ENCODE data around the gene UGT8.

The UGT8 gene

DNA sequence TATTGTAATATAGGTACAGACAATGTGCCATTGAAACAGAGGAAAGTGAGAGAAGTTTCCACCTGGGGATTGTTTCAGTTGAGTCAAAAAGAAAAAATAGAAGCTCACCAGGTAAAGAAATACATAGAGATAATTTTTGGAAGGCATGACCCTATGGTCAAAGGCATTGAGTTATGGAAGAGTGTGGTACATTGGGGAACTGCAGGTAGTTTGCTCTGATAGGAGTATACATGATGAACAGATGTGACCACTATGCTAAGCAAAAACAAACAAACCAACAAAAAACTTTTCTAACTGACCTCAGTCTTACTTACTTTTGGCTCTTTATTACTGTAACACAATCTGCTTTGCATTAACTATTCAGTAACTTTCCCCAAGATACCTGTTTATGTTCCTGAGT is 85.9 kb downstream of the UGT8 start:
- Histone ChIP-seq H2AFZ (ENCODE audit: low read length) (no peak overlapping the region), H2AK5ac (ENCODE audit: low read depth, low read length) (no peak overlapping the region), H4K8ac (ENCODE audit: low read depth, low read length) (no peak overlapping the region), H2BK15ac (ENCODE audit: low read length) (no peak overlapping the region), H2BK12ac (ENCODE audit: low read length) (no peak overlapping the region), H3K14ac (ENCODE audit: low read length) (no peak overlapping the region), H3K4me3 (ENCODE audit: low read length in 2 of 2) (no peak overlapping the region), H3K23ac (ENCODE audit: low read depth, low read length, poor library complexity) (no peak overlapping the region), H3K36me3 (replicated peaks in 1 of 2; ENCODE audit: control insufficient read depth in 2 of 2, insufficient read depth in 2 of 2, low read length in 2 of 2) (no peaks in the 10 kb centered on the region), H3K79me1 (ENCODE audit: low read depth, low read length) (no peaks in the 10 kb centered on the region), H2BK5ac (ENCODE audit: low read length) (no peak overlapping the region), H2BK120ac (ENCODE audit: low read depth, low read length) (no peak overlapping the region), H4K91ac (ENCODE audit: low read depth, low read length, poor library complexity) (no peak overlapping the region), H3K27ac (replicated peaks; ENCODE audit: low read length) (no peak overlapping the region), H3K9me3 (replicated peaks in 1 of 2; ENCODE audit: control insufficient read depth in 2 of 2, insufficient read depth in 1 of 2, low read depth in 1 of 2, low read length in 2 of 2) (no peaks in the 10 kb centered on the region), H3K9ac (ENCODE audit: low read depth, low read length, poor library complexity) (no peak overlapping the region), H3K4me2 (ENCODE audit: insufficient read depth, low read length, poor library complexity, severe bottlenecking) (no peak overlapping the region), H3K27me3 (ENCODE audit: control insufficient read depth in 3 of 3, insufficient read depth in 3 of 3, low read depth in 1 of 3, low read length in 3 of 3) (no peaks in the 10 kb centered on the region), H3K4me1 (ENCODE audit: control insufficient read depth in 2 of 2, insufficient read depth in 1 of 2, low read depth in 1 of 2, low read length in 2 of 2) (no peaks in the 10 kb centered on the region), H3K4ac (ENCODE audit: low read length) (no peak overlapping the region), H3K18ac (ENCODE audit: low read length) (no peak overlapping the region)
- no peak for DNase-seq (ENCODE audit: low spot score)

DNA sequence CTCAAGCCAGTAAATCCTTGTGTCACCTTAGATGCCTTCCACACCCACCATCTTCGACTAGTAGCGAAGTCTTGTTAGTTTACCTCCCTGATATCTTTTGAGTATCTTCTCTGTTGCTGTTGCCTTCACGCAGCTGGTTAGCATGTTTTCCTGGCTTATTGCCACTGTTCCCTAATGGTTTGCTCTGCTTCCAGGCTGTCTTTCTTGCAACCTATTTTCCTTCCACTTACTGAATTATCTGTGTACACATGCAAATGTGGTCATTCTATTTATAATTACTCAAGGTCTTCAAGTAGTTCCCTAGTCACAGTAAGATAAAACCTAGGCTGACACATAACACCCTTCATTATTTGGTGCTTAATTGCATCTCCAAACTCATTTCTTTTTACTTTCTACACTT is 89.5 kb downstream of the UGT8 start:
- Histone ChIP-seq H2BK12ac (ENCODE audit: low read length) (no peak overlapping the region), H3K4ac (ENCODE audit: low read length) (no peak overlapping the region), H2AK5ac (ENCODE audit: low read depth, low read length) (no peak overlapping the region), H2BK15ac (ENCODE audit: low read length) (no peak overlapping the region), H4K8ac (ENCODE audit: low read depth, low read length) (no peak overlapping the region), H4K91ac (ENCODE audit: low read depth, low read length, poor library complexity) (no peak overlapping the region), H3K4me3 (ENCODE audit: low read length in 2 of 2) (no peak overlapping the region), H2AFZ (ENCODE audit: low read length) (no peak overlapping the region), H3K18ac (ENCODE audit: low read length) (no peak overlapping the region), H3K4me2 (ENCODE audit: insufficient read depth, low read length, poor library complexity, severe bottlenecking) (no peak overlapping the region), H2BK5ac (ENCODE audit: low read length) (no peak overlapping the region), H3K9me3 (replicated peaks in 1 of 2; ENCODE audit: control insufficient read depth in 2 of 2, insufficient read depth in 1 of 2, low read depth in 1 of 2, low read length in 2 of 2) (no peaks in the 10 kb centered on the region), H3K23ac (ENCODE audit: low read depth, low read length, poor library complexity) (no peak overlapping the region), H3K14ac (ENCODE audit: low read length) (no peak overlapping the region), H3K79me1 (ENCODE audit: low read depth, low read length) (no peaks in the 10 kb centered on the region), H3K27me3 (ENCODE audit: control insufficient read depth in 3 of 3, insufficient read depth in 3 of 3, low read depth in 1 of 3, low read length in 3 of 3) (no peaks in the 10 kb centered on the region), H3K27ac (replicated peaks; ENCODE audit: low read length) (no peak overlapping the region), H3K9ac (ENCODE audit: low read depth, low read length, poor library complexity) (no peak overlapping the region), H2BK120ac (ENCODE audit: low read depth, low read length) (no peak overlapping the region), H3K4me1 (ENCODE audit: control insufficient read depth in 2 of 2, insufficient read depth in 1 of 2, low read depth in 1 of 2, low read length in 2 of 2) (no peaks in the 10 kb centered on the region), H3K36me3 (replicated peaks in 1 of 2; ENCODE audit: control insufficient read depth in 2 of 2, insufficient read depth in 2 of 2, low read length in 2 of 2) (no peaks in the 10 kb centered on the region)
- no CpG with 5 or more reads among the region's 3 CpGs for WGBS, 2 donors (ENCODE audit: extremely low coverage in 2 of 2, insufficient read length in 2 of 2, insufficient replicate concordance in 1 of 2)
- DNase-seq (ENCODE audit: low spot score): no peak

DNA sequence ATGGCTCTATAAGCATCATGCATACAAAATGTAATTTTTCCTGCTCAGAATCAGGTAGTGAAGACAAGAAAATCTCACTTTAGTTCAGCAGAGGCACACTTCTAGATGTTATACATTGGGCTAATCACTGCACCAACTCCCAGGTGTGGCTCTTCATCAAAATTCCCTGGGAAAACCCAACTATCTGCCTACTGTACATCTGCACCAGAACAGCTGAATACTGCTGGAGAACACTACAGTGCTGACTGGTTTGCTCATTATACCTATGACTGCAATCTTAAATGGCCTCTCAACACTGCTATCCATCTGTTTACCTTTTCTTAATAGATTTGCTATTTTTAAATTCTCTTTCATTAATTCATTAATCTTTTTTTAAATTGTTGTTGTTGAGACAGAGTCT is 92.0 kb downstream of the UGT8 start:
- H4K8ac ChIP-seq (ENCODE audit: low read depth, low read length): no peak overlapping the region
- H3K79me1 ChIP-seq (ENCODE audit: low read depth, low read length): no peaks in the 10 kb centered on the region
- no peak overlapping the region for H3K9ac ChIP-seq (ENCODE audit: low read depth, low read length, poor library complexity)
- no peak overlapping the region for H2BK15ac ChIP-seq (ENCODE audit: low read length)
- no peak overlapping the region for H2BK5ac ChIP-seq (ENCODE audit: low read length)
- no peak overlapping the region for H3K4me2 ChIP-seq (ENCODE audit: insufficient read depth, low read length, poor library complexity, severe bottlenecking)
- no peak overlapping the region for H3K27ac ChIP-seq (replicated peaks; ENCODE audit: low read length)
- no peak overlapping the region for H3K4ac ChIP-seq (ENCODE audit: low read length)
- no peak overlapping the region for H3K18ac ChIP-seq (ENCODE audit: low read length)
- no peaks in the 10 kb centered on the region for H3K36me3 ChIP-seq (replicated peaks in 1 of 2; ENCODE audit: control insufficient read depth in 2 of 2, insufficient read depth in 2 of 2, low read length in 2 of 2)
- no peak overlapping the region for H2AK5ac ChIP-seq (ENCODE audit: low read depth, low read length)
- no peaks in the 10 kb centered on the region for H3K9me3 ChIP-seq (replicated peaks in 1 of 2; ENCODE audit: control insufficient read depth in 2 of 2, insufficient read depth in 1 of 2, low read depth in 1 of 2, low read length in 2 of 2)
- H2AFZ ChIP-seq (ENCODE audit: low read length): no peak overlapping the region
- H3K14ac ChIP-seq (ENCODE audit: low read length): no peak overlapping the region
- H3K4me3 ChIP-seq (ENCODE audit: low read length in 2 of 2): no peak overlapping the region
- H4K91ac ChIP-seq (ENCODE audit: low read depth, low read length, poor library complexity): no peak overlapping the region
- H3K4me1 ChIP-seq (ENCODE audit: control insufficient read depth in 2 of 2, insufficient read depth in 1 of 2, low read depth in 1 of 2, low read length in 2 of 2): no peaks in the 10 kb centered on the region
- H2BK120ac ChIP-seq (ENCODE audit: low read depth, low read length): no peak overlapping the region
- no peak overlapping the region for H3K23ac ChIP-seq (ENCODE audit: low read depth, low read length, poor library complexity)
- no peaks in the 10 kb centered on the region for H3K27me3 ChIP-seq (ENCODE audit: control insufficient read depth in 3 of 3, insufficient read depth in 3 of 3, low read depth in 1 of 3, low read length in 3 of 3)
- H2BK12ac ChIP-seq (ENCODE audit: low read length): no peak overlapping the region
- no peak for DNase-seq (ENCODE audit: low spot score)

DNA sequence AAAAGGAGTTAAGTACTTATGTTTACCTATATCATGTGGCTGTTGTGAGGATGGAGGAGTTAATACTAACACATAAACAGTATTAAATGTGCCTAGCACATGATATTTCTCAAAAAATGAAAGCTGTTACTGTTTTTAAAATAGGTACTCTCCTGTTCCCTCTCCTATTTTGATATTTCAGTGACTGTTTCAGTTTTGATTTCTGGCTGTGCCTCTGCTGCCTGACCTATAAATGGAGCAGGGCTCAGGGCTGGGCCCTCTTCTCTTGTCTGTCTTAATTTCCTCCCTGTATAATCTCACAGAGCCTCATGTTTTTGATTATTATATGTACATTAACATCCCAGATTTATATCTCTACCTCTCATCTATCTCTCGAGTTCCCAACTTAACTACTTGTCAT is 93.3 kb downstream of the UGT8 start:
- Histone ChIP-seq H2AK5ac (ENCODE audit: low read depth, low read length) (no peak overlapping the region), H3K4ac (ENCODE audit: low read length) (no peak overlapping the region), H2BK12ac (ENCODE audit: low read length) (no peak overlapping the region), H4K91ac (ENCODE audit: low read depth, low read length, poor library complexity) (no peak overlapping the region), H3K4me1 (ENCODE audit: control insufficient read depth in 2 of 2, insufficient read depth in 1 of 2, low read depth in 1 of 2, low read length in 2 of 2) (no peaks in the 10 kb centered on the region), H3K27me3 (ENCODE audit: control insufficient read depth in 3 of 3, insufficient read depth in 3 of 3, low read depth in 1 of 3, low read length in 3 of 3) (no peaks in the 10 kb centered on the region), H3K9ac (ENCODE audit: low read depth, low read length, poor library complexity) (no peak overlapping the region), H3K79me1 (ENCODE audit: low read depth, low read length) (no peaks in the 10 kb centered on the region), H3K18ac (ENCODE audit: low read length) (no peak overlapping the region), H3K27ac (replicated peaks; ENCODE audit: low read length) (no peak overlapping the region), H2BK15ac (ENCODE audit: low read length) (no peak overlapping the region), H2BK5ac (ENCODE audit: low read length) (no peak overlapping the region), H3K4me3 (ENCODE audit: low read length in 2 of 2) (no peak overlapping the region), H3K14ac (ENCODE audit: low read length) (no peak overlapping the region), H2AFZ (ENCODE audit: low read length) (no peak overlapping the region), H3K23ac (ENCODE audit: low read depth, low read length, poor library complexity) (no peak overlapping the region), H3K4me2 (ENCODE audit: insufficient read depth, low read length, poor library complexity, severe bottlenecking) (no peak overlapping the region), H2BK120ac (ENCODE audit: low read depth, low read length) (no peak overlapping the region), H4K8ac (ENCODE audit: low read depth, low read length) (no peak overlapping the region), H3K36me3 (replicated peaks in 1 of 2; ENCODE audit: control insufficient read depth in 2 of 2, insufficient read depth in 2 of 2, low read length in 2 of 2) (no peaks in the 10 kb centered on the region), H3K9me3 (replicated peaks in 1 of 2; ENCODE audit: control insufficient read depth in 2 of 2, insufficient read depth in 1 of 2, low read depth in 1 of 2, low read length in 2 of 2) (no peaks in the 10 kb centered on the region)
- no CpG with 5 or more reads among the region's 1 CpG for WGBS, 2 donors (ENCODE audit: extremely low coverage in 2 of 2, insufficient read length in 2 of 2, insufficient replicate concordance in 1 of 2)
- DNase-seq (ENCODE audit: low spot score): no peak

All from neuronal stem cell (in vitro differentiated cells).